Stimulated activated naive CD4-positive, alpha-beta T cell treated with Interleukin-2 at 50 U/mL for 16 hours (primary cell): ENCODE data around the gene TUFT1.
"Not testable (repeated sequence)": the region's sequence is repeated elsewhere in the genome, so short reads cannot be mapped to it uniquely, and the experiment has no call there.

Source experiments
- DNase-seq: peaks from one replicate; lab custom pipeline; 2025; lab: John Stamatoyannopoulos, UW

The TUFT1 gene

DNA sequence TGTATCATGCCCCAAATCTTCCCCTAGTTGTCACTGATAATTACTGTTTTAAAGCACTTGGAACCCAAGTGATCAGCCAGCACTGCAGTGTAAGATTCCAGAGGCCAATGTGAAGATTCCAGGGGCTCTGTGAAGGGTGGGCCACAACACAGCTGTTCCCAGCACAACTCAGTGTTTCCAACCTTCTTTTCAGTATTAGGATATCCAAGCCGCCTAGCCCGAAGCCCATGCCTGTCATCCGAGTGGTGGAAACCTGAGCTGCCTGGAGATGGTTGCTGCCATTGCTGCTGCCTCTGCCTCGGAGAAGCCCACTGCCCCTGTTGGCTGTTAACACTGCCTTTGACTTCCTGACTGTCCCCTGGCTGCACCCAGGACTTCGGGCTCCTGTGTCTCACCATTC lies 41.3 kb downstream of the TUFT1 start:
- DNase-seq = no peak

DNA sequence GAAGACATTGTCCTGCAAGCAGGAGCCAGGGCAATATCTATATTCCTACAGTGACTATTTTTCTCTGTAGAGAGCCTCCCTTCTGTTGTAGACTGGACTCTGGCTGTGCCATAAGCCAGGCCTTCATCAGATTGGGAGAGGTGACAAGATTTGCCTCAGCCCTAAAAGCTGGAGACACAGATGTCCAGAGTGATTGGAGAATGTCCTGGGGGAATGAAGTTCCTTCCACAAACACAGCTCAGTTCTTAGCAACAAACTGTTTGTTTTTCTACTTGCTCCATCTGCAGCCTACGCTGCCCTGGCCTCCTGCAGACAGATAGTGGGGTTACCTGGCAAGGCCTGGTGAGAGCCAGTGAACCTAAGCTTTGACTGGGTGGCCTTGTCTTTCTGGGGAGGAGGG lies 41.8 kb downstream of the TUFT1 start:
- DNase-seq = no peak

DNA sequence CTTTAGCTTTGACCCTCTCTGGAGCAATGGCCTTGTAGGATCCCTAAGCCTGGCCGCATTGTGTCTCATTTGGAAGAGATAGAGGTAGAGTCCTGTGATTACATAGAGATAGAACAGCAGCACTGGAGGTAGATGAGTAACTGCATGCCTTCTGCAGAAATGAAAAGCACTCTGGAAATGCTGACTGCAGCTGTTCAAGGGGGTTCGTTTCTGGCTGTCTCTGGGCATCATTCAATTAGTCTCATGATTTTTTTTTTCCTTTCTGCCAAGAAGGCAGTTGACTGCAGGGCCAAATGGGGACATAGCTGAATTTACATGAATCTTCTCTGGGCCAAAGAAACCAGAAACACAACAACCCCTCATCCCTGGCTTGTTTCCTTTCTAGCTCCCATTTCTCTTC lies 43.7 kb downstream of the TUFT1 start:
- no peak for DNase-seq

DNA sequence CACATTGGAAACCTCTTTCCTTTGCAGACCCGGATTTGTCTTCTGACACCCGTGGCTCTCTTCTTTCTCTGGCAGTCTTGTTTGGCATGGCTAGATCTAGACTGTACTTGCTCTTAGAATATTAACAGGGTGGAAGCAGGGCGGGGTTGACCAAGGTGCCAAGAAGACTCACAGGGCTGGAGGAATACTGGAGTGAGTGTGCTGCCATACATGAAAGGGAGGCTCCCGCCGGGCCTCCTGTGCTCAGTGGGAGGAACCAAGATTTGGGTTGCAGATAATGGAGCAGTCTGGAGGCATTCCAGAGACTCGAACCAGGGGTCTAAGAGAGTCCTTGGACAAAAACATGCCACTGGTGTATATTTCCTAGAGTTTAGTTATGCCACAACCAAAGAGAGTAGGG lies 44.2 kb downstream of the TUFT1 start:
- DNase-seq = no peak

DNA sequence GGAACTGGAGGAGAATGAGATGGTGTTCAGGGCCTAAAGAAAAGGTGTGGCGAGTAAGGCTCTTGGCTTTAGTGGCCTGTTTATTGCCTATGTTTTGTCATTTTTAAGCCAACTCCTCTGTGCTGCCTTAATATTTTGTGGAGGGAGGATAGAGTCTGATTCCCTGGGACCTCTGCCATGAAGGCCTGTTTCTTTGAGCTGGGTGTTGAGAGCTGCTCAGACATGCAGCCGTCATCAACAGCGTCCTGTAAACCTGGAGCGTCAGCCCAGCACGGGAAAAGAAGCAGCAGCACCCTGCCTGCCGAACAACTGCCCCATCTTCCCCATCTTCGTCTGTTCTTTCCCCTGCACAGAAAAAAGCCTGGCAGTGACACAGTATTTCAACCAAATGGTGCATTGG lies 44.7 kb downstream of the TUFT1 start:
- DNase-seq = no peak

DNA sequence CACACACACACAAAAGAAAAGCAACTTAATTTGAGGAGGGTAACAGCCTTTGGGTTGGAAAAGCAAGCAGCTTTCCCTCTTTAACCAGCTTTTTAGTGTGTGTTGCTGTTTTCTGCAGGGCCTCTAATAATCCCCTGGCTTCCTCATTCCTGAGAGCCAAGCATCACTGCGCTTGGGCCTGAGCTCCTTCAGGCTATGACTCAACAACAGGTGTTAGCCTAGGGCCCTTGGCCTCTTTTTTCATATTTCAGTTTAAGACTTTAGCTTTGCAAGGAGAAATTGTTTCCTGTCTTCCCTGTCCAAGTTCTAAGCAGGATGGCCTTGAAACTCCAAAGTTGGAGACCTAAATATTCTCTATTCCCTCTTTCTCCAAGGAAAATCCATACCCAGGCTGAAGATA lies 45.5 kb downstream of the TUFT1 start:
- no peak for DNase-seq

DNA sequence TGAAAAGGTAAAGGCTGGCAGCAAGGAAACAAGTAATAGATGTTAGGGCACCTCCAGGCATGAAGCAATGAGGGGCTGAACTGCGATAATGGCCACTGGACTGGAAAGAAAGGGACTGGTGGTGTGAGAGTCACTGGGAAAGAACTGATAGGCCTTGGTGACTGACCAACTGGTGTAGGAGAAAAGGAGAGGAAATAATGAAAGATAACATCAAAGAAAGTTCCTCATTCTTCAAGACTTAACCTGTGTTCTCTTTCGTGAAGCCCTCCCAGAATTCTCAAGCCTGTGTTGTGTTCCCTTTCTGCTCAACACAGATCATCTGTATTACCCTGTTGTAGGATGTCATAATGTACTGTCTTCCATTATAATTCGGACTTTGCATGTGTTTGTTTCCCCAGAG lies 50.9 kb downstream of the TUFT1 start:
- no peak for DNase-seq

DNA sequence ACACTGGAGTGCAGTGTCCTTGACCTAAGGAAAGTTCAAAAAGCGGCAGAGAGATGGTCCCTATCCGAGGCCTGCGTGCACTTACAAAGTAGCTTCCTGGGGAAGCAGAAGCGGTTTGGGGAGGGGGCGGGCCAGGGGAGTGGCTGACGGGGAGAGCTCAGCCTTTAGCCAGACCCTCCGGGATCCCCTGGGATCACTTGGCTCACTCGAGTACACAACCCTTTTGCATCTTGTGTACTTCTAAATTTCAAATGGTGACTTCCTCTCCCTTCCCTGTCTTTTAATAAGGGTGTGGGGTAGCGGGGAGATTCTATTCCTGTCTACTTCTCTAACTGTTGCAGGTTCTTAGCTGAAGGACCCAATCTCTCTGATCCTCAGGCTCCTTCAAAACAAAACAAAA lies 53.6 kb downstream of the TUFT1 start:
- no peak for DNase-seq

DNA sequence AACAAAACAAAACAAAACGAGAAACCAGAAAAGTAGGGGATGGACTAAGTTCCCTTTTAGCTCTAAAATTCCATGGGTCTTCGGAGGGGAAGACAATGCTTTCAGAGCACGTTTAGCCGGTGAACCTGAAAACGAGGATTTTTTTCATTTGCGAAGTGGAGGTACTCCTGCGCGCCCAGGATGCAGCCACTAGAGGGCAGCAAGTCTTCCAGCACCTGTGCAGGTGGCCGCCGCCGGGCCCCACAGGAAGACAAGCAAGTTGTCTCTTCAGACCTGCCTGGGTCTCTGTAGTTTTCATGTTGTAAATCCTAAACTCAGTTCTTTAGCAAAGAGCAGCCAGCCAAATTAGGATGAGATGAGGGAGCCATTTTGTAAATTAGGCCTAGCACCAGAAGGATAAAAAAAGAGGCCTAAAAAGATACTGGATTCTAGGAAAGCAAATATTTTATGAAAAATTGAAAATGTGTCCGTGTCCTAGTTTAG lies 54.1 kb downstream of the TUFT1 start:
- DNase-seq = peak; percentile 80

DNA sequence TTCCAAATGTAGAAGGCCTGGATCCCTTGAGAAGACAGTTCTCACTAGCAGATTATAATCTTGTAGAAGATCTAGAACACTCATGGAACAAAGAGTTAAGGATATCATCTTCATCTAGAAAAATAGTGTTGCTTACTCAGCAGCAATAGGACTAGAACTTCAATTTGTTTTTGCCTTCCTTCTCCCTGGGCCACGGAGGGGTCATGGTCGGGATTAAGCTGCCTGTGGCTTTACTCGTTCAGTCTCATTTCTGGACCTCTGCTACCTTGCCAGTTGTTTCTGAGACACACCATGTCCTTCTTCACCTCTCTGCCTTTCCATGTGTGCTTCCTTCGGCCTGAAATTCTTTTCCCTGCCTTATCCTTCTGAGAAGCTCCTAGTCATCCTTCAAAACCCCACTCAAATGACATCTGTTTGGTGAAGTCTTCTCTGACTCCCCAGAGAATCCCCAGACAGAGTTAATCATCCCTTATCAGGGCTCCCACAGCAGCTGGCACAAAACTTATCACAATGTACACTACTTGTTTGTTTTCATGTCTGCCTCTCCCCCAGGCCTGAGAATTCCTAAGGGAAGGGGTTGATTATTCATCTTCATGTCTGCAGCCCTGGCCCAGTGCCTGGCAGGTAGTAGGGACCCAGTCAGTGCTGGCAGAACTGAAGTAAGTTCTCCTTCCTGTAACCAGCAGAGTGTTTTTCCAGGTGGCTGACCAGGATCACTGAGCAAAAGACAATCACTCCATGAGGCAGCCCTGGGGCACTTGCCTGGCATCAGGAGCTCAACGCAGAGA lies 56.3 kb downstream of the TUFT1 start:
- no peak for DNase-seq

DNA sequence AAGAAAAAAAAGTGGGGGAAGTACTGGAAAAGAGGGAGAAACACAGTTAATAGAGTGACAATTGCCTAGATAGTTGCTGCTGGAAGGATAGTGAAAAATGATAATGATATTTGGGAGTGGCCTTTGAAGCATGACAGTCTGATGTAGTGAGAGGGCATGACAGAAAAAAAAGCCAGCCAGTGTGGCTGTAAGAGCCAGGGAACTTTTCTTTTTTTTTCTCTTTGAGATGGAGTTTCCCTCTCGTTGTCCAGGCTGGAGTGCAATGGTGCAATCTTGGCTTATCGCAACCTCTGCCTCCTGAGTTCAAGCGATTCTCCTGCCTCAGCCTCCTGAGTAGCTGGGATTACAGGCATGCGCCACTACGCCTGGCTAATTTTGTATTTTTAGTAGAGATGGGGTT lies 62.4 kb downstream of the TUFT1 start:
- DNase-seq = not testable (repeated sequence)

DNA sequence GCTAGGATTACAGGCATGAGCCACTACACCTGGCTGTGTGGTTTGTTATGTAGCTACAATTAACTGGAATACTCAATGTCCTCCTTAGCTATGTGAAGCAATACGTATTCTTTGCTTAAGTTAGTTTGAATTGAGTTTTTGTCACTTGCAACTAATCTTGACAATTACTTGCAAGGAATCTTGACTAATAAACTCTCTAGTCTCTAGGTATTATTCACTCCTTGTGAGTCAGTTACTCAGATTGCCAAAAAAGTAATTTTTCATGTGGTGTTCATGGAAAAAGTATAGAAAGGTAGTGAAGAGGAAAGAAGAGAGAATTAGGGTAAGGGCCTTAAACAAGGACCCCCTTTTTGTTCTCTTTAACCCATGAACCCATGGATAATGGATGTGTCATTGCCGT lies 64.2 kb downstream of the TUFT1 start:
- no peak for DNase-seq

DNA sequence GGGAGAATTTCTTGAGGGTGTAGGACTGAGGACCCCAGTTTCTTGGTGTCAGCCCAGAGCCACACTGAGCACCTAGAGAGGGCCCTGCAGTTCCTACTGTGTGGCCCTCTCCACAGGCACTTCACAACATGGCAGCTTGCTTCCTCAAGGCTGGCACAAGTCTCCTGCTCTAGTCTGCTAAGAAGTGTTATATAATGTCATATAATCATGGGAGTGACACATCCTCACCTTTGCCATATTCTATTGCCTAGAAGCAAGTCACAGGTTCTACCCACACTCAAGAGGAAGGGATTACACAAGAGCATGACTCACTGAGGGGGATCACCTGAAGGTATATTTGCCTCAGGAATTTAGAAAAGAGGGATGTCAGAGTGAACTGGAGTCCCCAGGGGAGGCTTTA lies 66.3 kb downstream of the TUFT1 start:
- DNase-seq = no peak

DNA sequence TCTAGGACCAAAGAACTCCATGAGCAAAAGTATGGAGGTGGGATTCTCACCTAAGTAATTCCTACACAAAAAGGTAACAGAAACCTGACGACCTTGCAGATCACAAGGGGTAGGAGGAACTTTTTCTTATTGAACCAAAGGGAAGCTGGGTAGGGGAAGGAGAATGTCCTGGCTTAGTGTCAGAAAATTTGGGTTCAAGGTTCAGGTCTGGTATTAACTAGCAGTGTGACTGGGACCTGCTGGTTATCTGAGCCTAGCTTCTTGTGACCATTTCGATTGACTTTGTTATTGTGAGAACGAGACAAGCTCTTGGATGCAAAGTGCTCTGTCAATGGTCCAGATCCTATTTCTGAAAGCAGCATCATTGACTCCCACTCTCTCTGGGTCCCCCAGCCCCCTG lies 66.7 kb downstream of the TUFT1 start:
- DNase-seq = no peak

DNA sequence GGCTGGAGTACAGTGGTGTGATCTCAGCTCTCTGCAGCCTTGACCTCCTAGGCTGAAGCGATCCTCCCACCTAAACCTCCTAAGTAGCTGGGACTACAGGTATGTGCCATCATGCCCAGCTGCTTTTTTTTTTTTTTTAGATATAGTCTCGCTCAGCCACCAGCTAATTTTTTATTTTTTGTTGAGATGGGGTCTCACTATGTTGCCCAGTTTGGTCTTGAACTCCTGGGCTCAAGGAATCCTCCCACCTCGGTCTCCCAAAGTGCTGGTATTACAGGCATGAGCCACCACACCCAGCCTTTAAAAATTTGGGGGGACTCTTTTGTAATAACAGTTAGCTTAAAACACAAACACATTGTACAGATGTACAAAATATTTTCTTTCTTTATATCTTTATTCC lies 70.0 kb downstream of the TUFT1 start:
- no peak for DNase-seq

DNA sequence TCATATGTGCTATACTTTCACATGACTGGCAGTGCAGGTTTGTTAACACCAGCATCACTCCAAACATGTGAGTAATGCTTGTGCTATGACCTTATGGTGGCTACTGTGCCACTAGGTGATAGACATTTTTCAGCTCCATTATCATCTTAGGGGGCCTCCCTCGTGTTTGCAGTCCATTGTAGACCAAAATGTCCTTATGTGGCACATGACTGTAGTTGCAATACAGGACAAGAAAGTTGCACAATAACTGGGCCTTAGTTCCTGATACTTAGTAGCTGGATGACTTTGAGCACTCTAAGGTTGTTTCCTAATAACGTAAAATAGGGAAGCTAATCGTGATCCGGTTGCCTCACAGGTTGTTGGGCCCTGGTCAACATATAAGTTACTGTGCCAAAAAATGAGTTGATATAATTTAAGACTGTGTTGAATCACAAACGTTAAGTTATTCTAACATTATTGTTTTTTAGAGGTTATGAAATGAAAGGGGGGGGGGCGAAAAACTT lies 71.2 kb downstream of the TUFT1 start:
- DNase-seq = no peak

DNA sequence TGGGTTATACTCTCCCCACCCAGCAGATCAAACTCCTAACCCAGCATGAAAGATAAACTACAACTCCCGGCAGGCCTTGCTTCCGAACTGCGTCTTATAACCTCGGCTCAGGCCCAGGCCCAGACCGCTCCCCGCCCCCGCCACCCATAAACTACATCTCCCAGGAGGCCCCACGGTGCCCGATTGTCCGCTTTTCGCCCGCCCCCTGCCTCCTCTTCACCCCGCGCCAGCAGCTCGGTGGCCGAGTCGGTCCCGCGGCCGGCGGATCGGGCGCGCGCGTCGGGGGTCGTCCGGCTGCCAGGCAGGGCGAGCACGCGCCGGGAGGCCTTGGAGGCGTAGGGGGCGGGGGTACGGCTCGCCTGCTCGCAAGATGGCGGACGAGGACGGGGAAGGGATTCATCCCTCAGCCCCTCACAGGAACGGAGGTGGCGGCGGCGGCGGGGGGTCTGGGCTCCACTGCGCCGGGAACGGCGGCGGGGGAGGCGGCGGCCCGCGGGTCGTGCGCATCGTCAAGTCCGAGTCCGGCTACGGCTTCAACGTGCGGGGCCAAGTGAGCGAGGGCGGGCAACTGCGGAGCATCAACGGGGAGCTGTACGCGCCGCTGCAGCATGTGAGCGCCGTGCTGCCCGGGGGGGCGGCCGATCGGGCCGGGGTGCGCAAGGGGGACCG lies 71.9 kb downstream of the TUFT1 start, which contains the start of gene SNX27:
Gene SNX27, plus strand, starts transcription at position 219 of the 669 bp plus-strand sequence. Its CDS starts 152 bp downstream, at position 371.
- peak; percentile 92 for DNase-seq

DNA sequence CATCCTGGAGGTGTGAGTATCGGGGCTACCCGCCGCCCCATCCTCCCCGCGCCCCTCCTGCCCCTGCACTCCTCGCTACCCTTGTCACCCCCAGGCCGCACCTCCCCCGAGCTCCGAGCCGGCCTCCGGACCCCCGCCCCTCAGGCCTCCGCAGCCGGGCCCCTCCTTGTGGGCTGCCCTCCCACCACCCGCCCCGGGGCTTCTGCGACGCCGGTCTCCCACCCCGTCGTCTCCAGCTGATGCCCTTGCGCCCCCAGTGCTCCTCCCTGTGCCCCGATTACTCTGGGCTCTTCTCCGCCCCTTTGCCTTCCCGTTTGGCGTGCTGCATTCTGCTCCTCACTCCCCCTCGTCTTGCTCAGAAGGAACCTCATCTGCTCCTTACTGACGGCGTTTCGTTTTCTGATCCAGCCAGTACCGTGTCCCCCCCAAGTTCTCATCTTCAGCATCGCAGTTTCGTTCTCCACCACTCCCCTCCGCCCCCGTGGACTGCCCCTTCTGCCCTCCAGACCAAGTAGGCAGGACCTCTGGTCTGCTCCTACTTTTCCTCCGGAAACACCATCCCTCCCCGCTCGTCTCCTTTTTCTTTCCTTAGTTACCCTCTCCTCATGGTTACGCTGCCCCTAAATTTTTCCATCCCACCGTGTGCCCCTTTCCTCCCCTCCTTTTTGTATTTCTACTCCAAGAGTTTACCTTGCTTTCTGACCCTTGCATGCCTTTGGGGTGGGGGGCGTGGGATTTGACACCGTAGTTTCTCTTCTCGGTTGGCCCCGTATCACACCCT lies 72.6 kb downstream of the TUFT1 start:
- peak; percentile 8 for DNase-seq

DNA sequence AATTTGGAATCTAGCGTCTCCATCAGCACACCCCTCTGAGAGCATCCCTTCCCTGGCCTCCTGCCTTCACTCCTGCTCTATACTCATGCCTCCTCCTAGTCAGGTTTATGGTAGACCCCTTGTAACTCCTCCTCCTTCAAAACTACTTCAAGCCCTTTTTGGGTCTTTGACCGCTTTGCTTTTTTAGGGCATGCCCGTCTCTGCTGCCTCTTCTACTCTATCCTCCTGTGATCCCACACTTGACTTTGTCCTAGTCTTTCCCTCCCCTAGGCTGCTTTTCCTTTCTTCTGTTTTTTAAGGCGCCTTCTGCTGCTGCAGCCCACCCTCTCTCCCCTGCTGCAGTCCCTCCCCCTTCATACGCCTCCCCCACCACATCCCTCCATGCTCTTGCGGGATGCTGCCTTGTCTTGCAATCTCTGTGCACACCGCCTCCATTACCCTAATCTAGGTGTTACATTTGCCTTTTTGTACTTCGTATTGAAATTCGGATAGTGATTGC lies 73.2 kb downstream of the TUFT1 start:
- no peak for DNase-seq

DNA sequence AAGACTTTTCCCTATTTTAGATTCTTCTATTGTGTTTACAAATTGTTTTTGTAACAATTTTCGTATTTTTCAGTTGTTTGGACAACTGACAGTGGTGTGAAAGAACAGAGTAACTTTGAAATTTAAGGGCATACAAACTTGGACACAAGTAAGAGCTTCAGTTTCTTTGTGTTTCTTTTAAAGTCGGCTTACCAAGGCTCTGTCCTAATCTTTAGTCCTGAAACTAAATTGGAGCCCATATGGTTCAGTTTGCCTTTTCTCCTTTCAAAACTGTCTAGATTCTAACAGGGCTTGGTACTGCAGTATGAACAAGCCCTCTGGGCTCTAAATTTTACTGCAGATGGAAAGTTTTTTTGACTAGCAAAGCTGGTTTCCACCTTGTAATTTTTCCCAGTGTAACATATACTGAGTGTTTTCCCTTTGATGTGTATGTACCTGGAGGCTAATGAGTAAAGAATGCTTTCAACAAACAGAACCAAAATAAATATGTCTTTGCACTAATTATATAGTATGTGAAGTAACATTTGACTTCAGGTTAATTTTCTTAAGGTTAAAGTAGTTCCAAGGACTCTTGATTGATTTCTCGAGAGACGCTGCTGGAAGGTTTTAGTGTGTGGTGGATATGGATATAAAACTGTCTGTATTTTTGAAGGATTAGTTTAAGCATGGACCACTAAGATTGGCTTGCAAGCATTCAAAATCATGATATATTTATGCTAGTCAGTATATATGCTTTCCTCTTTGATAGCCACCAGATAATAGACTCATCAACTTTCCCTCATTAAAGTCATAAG lies 75.8 kb downstream of the TUFT1 start:
- no peak for DNase-seq

DNA sequence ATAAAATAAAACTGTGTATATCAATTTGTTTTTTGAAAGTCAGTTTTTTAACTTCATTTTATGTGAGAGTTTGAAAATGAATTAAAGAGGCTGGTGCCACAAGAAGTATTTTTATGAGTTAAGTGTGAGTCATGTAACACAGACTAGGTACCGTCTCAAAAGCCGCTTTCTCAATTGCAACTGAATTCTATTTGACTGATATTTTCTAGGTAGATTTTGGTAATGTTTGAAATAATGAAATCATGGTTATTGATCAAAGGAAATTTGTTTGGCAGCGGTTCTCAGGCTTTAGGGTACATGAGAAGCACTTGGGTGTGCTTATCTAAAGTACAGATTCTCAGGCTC lies 76.4 kb downstream of the TUFT1 start:
- no peak for DNase-seq

DNA sequence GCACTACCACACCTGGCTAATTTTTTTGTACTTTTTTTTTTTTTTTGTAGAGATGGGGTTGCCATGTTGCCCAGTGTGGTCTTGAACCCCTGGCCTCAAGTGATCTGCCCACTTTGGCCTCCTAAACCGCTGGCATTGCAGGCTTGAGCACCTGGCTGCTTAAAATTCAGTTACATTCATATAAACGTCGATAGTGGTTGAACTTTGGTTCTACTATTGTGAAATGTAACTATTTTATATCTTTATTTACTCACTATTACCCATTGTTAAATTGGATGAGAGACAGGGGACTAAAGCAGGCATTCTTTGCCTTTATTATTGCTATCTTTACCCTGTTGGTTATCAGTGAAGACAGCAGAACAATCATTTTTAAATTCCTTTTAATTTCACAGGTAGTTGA lies 77.9 kb downstream of the TUFT1 start:
- DNase-seq = no peak
